Activated CD8-positive, alpha-beta memory T cell treated with anti-CD3 and anti-CD28 coated beads, Interleukin-2, amount 10 ng/mL, durations not matched to agents 7 days and 5 days (primary cell): Measurements from ENCODE around the gene PEX14. TPM values are rescaled to one million over a fixed set of nuclear protein-coding genes. Genes with fewer than 3 reads are reported as not detected.

Source experiments
- ATAC-seq: fragments of 150-1000 bp; cut with Tn5 transposase; one replicate; pipeline ENCODE4 v1.10.0; 2021; ENCODE audit warnings: moderate library complexity
- CTCF ChIA-PET: fragments of 350-600 bp; sonication (Branson Sonifier 250); formaldehyde crosslinking; loops from one replicate; lab custom pipeline; 2021; ENCODE audit warnings: antibody characterized with exemption; lab: Charles Lee
- DNase-seq: peaks from one replicate; pipeline ENCODE4 v3.0.0-alpha.2; 2020
- H3K27ac Mint-ChIP-seq: one replicate; pipeline ENCODE4 v1.8.0; 2021; ENCODE audit warnings: mild to moderate bottlenecking, mixed read lengths
- H3K27me3 Mint-ChIP-seq: one replicate; pipeline ENCODE4 v1.8.0; 2021; ENCODE audit warnings: mixed read lengths
- H3K36me3 Mint-ChIP-seq: one replicate; pipeline ENCODE4 v1.8.0; 2021; ENCODE audit warnings: mild to moderate bottlenecking, mixed read lengths
- H3K4me1 Mint-ChIP-seq: one replicate; pipeline ENCODE4 v1.8.0; 2021; ENCODE audit warnings: mixed read lengths
- H3K4me3 Mint-ChIP-seq: one replicate; pipeline ENCODE4 v1.8.0; 2021; ENCODE audit warnings: mild to moderate bottlenecking, moderate library complexity, mixed read lengths
- H3K9me3 Mint-ChIP-seq: one replicate; pipeline ENCODE4 v1.8.0; 2022; ENCODE audit warnings: low read depth, mixed read lengths
- total RNA-seq, 2 experiments: library from RNA; stranded (reverse); gene quantifications; one replicate each; pipeline ENCODE4 v1.2.3, GENCODE V29; 2021

PEX14 gene
- total RNA-seq, 2 experiments from 2014 or later, result 24.4 to 27.5 TPM

DNA sequence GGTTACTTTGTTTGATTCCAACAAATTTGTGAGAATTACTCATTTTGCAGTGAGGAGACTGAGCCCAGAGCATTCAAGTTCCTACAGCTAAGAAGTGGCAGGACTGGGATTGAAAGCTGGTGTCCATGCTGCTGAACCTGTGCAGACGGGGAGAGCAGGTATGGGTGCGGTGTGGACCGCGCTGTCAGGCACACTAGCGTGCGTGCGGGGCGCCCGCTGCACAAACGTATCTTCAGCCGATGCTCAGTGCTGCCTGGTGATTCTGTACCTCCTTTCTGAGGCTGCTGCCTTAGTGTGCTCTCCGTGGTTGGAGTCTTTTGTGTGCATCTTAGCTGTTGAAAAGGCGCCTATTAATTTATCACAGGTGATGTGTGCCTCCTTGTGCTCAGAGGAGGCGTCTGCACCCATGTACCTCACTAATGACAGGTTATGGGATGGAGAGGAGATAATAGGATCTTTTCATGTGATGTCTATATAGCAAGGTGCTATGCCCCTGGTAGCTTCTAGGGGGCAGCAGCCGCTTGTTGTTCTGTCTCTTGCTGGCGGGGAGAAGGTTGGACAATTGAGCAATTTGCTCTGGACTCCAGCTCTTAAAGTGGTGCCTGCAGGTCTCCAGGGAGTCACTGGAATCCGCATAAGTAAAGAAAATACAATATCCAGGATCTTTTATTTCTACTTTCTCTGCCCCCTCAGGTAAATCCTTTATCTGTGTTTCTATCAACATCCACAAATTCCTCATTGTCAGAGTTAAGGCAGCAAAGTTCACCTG lies 32.5 kb downstream of the PEX14 start:
- CTCF ChIA-PET, result interaction anchor here (0.5 to 13.6 kb wide), 31 partner anchors 12 to 600 kb away, joined by 3 to 235 read pairs (median 4); partner anchors contain the start of genes CENPS and PGD
- peak; percentile 44 for ATAC-seq
- peaks cover 2% of the 10 kb centered on the region for H3K36me3 Mint-ChIP-seq
- peaks cover 61% of the 10 kb centered on the region for H3K4me1 Mint-ChIP-seq
- peak overlapping the region; percentile 63 for H3K27ac Mint-ChIP-seq
- no peaks in the 10 kb centered on the region for H3K27me3 Mint-ChIP-seq
- no peak overlapping the region for H3K4me3 Mint-ChIP-seq
- no peaks in the 10 kb centered on the region for H3K9me3 Mint-ChIP-seq
- peak; percentile 77 for DNase-seq

- no peak for ATAC-seq
- no peak for DNase-seq
- Mint-ChIP-seq H3K36me3 (peaks cover 2% of the 10 kb centered on the region), H3K27me3 (no peaks in the 10 kb centered on the region), H3K4me3 (no peak overlapping the region), H3K27ac (peak overlapping the region; percentile 37), H3K9me3 (no peaks in the 10 kb centered on the region), H3K4me1 (peaks cover 67% of the 10 kb centered on the region)
- CTCF ChIA-PET, result interaction anchor here (0.7 to 13.6 kb wide), 9 partner anchors 8 to 401 kb away, joined by 3 to 235 read pairs (median 4); partner anchors contain the start of gene PGD
These were observed 33.8 kb downstream of the PEX14 start for GRCh38 chr1:10508511-10508951.

- H3K36me3 Mint-ChIP-seq, result peaks cover 6% of the 10 kb centered on the region
- DNase-seq, result no peak
- H3K27me3 Mint-ChIP-seq, result no peaks in the 10 kb centered on the region
- H3K27ac Mint-ChIP-seq, result peak overlapping the region; percentile 98
- H3K4me3 Mint-ChIP-seq, result peak overlapping the region; percentile 62
- CTCF ChIA-PET, result interaction anchor here (0.9 to 13.6 kb wide), 8 partner anchors 8 to 732 kb away, joined by 3 to 235 read pairs (median 4); no protein-coding TSS in a partner anchor
- H3K4me1 Mint-ChIP-seq, result peaks cover 74% of the 10 kb centered on the region
- H3K9me3 Mint-ChIP-seq, result no peaks in the 10 kb centered on the region
- no peak for ATAC-seq
These were observed 35.2 kb downstream of the PEX14 start for GRCh38 chr1:10509809-10510509.

DNA sequence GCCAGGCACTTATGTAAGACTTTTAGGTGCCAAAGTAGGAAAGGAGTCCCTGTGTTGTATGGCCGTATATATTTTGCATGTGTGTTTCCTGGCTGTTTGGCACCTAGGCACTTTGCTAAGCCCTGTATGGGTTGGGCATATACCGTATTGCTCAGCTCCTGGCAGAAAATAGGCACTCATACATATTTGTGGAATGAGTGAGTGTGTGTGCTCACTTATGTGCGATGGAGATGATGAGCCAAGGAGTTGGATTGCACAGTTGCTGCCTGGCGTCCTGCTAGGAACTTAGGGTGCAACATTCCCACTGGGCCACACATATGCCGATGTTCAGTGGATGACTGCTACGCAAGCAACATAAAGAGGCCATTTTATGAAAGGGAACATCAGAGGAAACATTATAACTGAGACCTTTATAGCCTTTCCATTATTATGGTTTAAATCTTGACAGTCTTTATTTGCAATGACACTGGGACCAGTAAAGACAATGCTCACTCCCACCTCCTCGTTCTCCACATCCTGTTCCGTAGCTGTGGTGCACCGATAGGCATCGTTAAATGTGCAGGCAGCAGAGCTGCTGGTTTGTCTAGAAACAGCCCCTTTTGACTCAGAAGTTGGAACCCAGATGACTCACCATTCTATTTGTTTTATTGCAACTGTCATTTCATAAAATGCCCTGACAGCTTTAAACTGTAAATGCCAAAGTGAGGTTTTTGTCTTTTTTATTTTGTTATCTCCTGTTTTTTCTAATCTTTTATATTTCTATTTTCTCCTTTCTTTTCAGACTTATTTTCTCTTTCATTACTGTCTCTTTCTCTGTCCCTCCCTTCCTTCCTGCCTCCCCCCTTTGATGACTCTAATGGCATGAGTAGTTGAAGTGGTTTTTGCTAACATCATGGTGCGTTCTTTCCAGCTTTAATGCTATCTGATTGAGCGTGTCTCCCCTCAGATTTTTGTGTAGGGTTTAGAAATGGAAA lies 36.1 kb downstream of the PEX14 start:
- CTCF ChIA-PET, result interaction anchor here (0.7 to 13.6 kb wide), 12 partner anchors 9 to 457 kb away, joined by 3 to 235 read pairs (median 4); partner anchors contain the start of gene CENPS
- peak overlapping the region; percentile 98 for H3K27ac Mint-ChIP-seq
- ATAC-seq (peak; percentile 93), DNase-seq (peak; percentile 97)
- no peaks in the 10 kb centered on the region for H3K9me3 Mint-ChIP-seq
- peak overlapping the region; percentile 62 for H3K4me3 Mint-ChIP-seq
- H3K27me3 Mint-ChIP-seq, result no peaks in the 10 kb centered on the region
- peaks cover 80% of the 10 kb centered on the region for H3K4me1 Mint-ChIP-seq
- H3K36me3 Mint-ChIP-seq, result peaks cover 6% of the 10 kb centered on the region

- H3K36me3 Mint-ChIP-seq, result peaks cover 6% of the 10 kb centered on the region
- CTCF ChIA-PET, result interaction anchor here (0.7 to 13.6 kb wide), 9 partner anchors 8 to 457 kb away, joined by 3 to 235 read pairs (median 4); partner anchors contain the start of gene CENPS
- peaks cover 85% of the 10 kb centered on the region for H3K4me1 Mint-ChIP-seq
- DNase-seq, result no peak
- ATAC-seq, result no peak
- H3K27me3 Mint-ChIP-seq, result no peaks in the 10 kb centered on the region
- no peaks in the 10 kb centered on the region for H3K9me3 Mint-ChIP-seq
- peak overlapping the region; percentile 62 for H3K4me3 Mint-ChIP-seq
- peak overlapping the region; percentile 98 for H3K27ac Mint-ChIP-seq
These were observed 36.7 kb downstream of the PEX14 start for GRCh38 chr1:10511494-10511885.

GRCh38 chr1:10513199-10513598 lies 38.4 kb downstream of the PEX14 start:
- H3K9me3 Mint-ChIP-seq, result no peaks in the 10 kb centered on the region
- peak overlapping the region; percentile 67 for H3K27ac Mint-ChIP-seq
- peaks cover 8% of the 10 kb centered on the region for H3K36me3 Mint-ChIP-seq
- CTCF ChIA-PET, result interaction anchor here (0.8 to 13.6 kb wide), 8 partner anchors 8 to 429 kb away, joined by 3 to 235 read pairs (median 4); no protein-coding TSS in a partner anchor
- peaks cover 75% of the 10 kb centered on the region for H3K4me1 Mint-ChIP-seq
- H3K27me3 Mint-ChIP-seq, result no peaks in the 10 kb centered on the region
- ATAC-seq (no peak), DNase-seq (peak; percentile 62)
- peak overlapping the region; percentile 46 for H3K4me3 Mint-ChIP-seq

DNA sequence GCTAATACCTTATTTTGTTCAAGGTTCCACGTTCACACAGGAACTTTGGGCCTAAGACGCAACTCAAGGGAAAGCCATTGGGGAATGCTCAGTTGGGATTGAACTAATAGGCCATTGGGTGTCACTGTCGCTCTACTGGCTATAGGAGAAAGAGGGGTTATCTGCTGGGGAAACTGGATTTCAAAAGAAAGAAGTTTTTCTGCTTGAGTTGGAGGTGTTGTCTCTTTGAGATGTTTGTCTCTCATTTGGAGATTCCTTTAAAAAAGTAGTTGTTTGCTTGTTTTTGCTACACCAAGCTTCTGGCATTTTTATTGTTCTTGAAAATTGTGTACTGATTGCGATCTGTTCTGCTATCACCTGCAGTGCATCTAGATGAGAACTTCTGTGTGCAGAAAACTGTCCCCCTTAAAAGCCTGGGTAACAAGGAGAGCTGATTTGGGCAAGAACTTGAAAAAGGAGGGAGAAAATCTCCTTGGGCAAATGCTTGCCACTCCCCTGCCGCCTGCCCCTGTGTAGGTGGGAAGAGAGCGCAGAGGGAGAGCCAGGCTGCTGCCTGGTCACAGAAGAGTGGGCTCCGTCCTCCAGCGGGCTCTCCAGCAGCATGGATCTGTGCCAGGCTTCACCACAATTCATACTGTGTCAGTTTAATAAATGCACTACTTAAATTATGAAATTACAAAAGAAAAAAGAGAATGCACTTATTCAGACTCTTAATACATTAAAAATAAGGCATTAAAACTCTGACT lies 39.9 kb downstream of the PEX14 start:
- Mint-ChIP-seq H3K36me3 (peaks cover 10% of the 10 kb centered on the region), H3K27me3 (no peaks in the 10 kb centered on the region), H3K9me3 (no peaks in the 10 kb centered on the region), H3K27ac (no peak overlapping the region), H3K4me3 (no peak overlapping the region), H3K4me1 (peaks cover 66% of the 10 kb centered on the region)
- ATAC-seq, result no peak
- DNase-seq, result no peak
- CTCF ChIA-PET, result interaction anchor here (0.6 to 13.6 kb wide), 6 partner anchors 9 to 355 kb away, joined by 3 to 235 read pairs (median 4); no protein-coding TSS in a partner anchor

GRCh38 chr1:10515301-10515975 lies 40.7 kb downstream of the PEX14 start:
- CTCF ChIA-PET, result interaction anchor here (0.8 to 13.6 kb wide), 3 partner anchors 8 to 355 kb away, joined by 5 to 235 read pairs (median 5); no protein-coding TSS in a partner anchor
- Mint-ChIP-seq H3K36me3 (peaks cover 11% of the 10 kb centered on the region), H3K27me3 (no peaks in the 10 kb centered on the region), H3K4me1 (peaks cover 59% of the 10 kb centered on the region), H3K4me3 (no peak overlapping the region), H3K27ac (no peak overlapping the region), H3K9me3 (no peaks in the 10 kb centered on the region)
- ATAC-seq, result no peak
- no peak for DNase-seq

DNA sequence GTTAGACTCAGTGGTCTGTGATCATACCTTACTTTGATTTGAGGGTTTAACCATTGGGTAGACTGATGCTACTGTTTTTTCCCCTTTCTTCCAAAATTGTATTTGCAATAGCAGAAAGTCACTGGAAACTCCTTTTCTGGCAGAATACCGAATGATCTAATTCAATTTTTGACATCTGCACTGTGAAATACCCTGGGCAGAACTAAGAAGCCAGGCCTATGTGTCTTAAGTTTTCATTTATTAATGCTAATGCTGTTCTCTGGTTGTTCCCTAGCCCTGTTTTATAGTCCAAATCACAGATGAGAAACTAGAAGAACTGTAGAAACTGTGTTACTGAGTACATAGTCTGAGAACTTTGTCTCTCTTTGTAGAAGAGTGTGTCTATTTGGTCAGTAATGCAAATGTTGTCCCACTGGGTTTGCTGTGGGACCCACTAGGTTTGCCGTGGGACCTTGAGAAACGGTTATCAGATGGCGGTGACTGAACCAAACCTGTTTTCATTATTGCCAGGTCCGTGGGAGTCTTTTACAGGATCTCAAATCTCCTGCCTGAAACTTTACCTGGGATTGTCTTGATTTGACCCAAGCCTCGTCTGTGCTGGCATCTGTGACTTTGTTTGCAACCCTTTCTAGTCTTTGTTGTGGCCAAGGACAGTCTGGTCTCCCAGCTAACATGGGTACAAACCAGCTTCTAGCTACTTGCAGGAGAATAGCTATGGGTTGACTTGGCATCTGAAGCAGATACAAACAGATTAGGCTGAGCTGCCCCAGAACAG lies 41.4 kb downstream of the PEX14 start:
- CTCF ChIA-PET, result interaction anchor here (1.7 kb wide), 1 partner anchor 8 kb away, joined by 7 read pairs; no protein-coding TSS in a partner anchor
- ATAC-seq (no peak), DNase-seq (no peak)
- no peak overlapping the region for H3K4me3 Mint-ChIP-seq
- peaks cover 11% of the 10 kb centered on the region for H3K36me3 Mint-ChIP-seq
- H3K27ac Mint-ChIP-seq, result no peak overlapping the region
- no peaks in the 10 kb centered on the region for H3K27me3 Mint-ChIP-seq
- no peaks in the 10 kb centered on the region for H3K9me3 Mint-ChIP-seq
- H3K4me1 Mint-ChIP-seq, result peaks cover 59% of the 10 kb centered on the region

- CTCF ChIA-PET, result interaction anchor here (0.7 to 1.7 kb wide), 2 partner anchors 9 to 283 kb away, joined by 4 to 7 read pairs; no protein-coding TSS in a partner anchor
- no peak for ATAC-seq
- Mint-ChIP-seq H3K27me3 (no peaks in the 10 kb centered on the region), H3K36me3 (peaks cover 11% of the 10 kb centered on the region), H3K27ac (no peak overlapping the region), H3K4me3 (no peak overlapping the region), H3K9me3 (no peaks in the 10 kb centered on the region), H3K4me1 (peaks cover 59% of the 10 kb centered on the region)
- DNase-seq, result no peak
These were observed 42.4 kb downstream of the PEX14 start for GRCh38 chr1:10516925-10517676.
